Fibroblast of peridontal ligament (primary cell): Measurements from ENCODE around the gene EOMES.
A peak's percentile ranks its signal among the peaks of the same experiment; 100 is the strongest.

ENCODE experiments used
- DNase-seq: peaks from one replicate; pipeline ENCODE4 v3.0.0-alpha.2; 2010; ENCODE audit errors: extremely low read depth

Gene EOMES

DNA sequence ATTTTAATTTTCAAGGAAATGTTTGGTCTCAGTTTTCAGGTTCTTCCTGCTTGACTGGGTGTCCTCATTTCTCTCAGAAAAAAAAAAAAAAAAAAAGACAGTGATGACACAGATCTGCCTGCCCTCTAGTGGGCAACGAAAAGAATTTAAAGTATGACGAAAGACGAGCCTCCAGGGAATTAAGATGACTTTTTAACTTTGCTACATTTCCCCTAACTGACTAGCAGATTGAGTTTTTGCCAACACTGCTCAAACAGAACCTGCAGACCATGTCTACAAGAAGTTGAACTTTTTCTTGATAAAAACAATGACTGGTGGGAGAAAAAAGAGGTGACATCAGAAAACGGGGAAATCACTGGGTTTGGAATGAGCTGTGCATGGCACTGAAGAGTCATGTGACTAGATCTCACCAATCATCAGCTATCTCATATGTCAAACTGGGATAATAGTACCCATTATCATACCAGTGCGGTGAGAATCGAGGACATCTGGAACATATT, 40.8 kb downstream of the EOMES start:
- peak; percentile 95 for DNase-seq

DNA sequence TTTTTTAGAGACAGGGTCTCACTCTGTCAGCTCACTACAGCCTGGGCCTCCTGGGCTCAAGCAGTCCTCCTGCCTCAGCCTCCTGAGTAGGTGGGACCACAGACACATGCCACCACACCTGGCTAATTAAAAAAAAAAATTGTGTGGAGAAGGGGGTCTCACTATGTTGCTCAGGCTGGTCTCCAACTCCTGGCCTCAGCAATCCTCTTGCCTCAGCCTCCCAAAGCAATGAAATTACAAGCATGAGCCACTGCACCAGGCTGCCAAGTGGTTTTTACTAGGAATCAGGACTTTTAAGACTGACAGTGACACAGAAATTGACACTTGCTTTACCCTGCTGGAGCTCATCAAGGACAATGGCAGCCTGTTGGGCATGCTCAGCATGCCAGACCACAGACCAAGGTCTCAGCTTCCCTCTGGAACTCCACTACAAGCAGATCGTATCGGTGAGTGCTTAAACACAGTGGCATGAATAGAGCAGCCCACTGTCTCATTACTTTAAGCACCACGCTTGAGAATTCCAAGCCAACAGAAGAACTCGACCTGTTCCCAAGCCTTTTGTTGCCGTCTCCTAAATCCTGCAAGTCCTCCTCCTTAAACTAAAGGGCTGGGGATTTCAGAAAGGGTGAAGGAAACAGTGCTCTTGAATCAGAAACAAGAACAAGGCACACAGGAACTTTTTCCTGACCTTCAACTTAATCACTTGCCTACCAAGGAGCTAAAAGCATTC, 41.4 kb downstream of the EOMES start:
- no peak for DNase-seq

DNA sequence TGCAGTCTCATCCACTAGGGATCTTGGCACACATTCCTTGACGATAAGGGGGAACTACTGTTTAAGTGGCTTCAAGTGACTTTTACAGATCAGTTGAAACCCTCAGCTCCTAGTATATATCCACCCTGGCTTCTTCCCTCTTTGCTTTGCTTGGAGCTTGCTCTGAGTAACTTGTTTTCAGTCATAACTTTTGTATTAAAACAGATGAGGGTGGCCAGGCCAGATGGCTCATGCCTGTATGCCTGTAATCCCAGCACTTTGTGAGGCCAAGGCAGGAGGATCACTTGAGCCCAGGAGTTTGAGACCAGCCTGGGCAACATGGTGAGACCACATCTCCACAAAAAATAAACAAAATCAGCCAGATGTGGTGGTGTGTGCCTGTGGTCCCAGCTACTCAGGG, 42.4 kb downstream of the EOMES start:
- peak; percentile 65 for DNase-seq

DNA sequence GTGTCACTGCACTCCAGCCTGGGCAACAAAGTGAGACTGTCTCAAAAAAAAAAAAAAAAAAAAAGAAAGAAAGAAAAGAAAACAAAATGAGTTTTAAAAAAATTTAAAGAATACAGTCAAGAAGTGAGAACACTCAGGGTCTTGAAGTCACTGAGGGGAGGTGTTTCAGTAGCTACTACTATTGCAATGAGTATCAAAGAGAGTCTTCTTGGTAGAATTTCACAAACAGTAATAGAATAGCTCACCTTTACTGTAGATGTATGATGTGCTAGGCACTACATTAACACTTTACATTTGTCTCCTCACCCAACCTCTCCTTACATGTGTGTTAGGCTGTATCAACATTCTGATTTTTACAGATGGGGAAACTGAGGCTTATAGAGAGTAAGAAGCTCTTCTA, 43.9 kb downstream of the EOMES start:
- no peak for DNase-seq

DNA sequence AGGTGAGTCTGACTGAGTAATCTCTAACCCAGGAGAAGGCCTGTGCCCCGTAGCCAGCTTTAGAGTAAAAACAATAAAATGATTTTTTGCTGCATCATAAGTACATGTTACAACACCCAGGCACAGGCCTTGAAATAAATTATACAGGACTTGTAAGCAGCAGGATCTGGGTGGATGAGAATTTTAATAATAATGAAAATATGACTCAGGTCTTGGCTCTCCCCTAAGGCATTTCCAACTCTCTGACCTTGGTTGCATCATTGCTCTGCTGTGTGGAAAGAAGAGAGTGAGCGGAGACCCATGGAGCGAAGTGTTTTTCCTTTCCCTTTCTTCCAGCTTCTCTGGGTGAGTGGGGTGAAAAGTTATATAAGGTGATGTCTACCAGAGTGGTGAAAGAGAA, 44.6 kb downstream of the EOMES start:
- peak; percentile 99 for DNase-seq

DNA sequence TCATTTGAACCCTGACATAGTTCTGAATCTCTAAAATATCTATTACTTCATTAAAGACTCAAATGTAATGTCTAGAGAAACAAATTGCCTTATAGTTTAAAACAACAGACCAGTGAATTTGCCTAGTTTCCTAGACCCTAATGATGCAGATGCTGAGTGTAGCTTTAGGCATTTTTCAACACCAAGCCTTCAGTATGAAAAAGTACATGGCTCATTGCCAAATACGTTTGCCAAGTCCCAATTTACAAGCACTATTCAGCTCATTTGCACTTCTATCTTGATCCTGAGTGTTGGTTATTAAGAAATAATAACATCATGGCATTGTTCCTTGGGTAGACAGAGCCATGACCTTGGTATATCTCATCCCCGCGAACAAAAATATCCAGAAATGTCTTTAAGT, 46.8 kb downstream of the EOMES start:
- DNase-seq: peak; percentile 68

DNA sequence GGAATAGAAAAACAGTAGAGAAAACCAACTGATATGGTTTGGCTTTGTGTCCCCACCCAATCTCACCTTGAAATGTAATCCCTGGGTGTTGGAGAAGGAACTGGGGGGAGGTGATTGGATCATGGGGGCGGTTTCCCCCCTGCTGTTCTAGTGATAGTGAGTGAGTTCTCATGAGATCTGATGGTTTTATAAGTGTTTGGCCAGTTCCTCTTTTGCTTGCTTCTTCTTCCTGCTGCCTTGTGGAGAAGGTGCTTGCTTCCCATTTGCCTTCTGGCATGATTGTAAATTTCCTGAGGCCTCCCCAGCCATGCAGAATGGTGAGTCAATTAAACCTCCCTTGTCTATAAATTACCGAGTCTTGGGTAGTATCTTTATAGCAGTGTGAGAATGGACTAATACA, 48.4 kb downstream of the EOMES start:
- no peak for DNase-seq

DNA sequence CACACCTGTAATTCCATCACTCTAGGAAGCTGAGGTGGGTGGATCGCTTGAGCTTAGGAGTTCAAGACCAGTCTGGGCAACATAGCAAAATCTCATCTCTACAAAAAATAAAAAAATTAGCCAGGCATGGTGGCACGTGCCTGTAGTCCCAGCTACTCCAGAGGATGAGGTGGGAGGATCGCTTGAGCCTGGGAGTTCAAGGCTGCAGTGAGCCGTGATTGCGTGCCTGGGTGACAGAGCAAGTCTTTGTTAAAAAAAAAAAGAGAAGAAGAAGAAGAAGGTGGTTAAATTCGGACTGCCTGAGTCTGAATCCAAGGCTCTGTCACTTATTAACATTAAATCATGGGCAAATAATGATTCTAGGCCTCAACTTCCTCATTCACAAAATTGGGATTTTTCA, 51.0 kb downstream of the EOMES start:
- DNase-seq: no peak

DNA sequence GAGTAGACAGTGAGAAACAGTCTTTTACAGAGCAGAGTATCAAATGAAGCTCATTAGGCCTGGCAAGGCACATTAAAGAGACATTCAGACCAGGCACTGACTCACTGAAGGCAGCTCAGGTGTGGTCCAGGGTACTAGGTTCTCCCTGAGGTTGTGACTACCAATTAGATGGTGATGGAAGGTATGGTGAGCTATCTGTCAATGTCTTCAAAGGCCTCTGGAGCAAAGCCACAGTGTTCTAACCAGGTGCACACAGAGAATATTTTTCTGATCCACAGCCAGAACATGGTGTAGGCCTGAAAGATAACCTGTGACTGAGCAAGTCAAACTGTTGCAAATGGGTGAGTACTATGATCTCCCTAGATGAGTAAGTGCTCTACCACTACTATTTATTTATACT, 51.5 kb downstream of the EOMES start:
- DNase-seq: no peak

DNA sequence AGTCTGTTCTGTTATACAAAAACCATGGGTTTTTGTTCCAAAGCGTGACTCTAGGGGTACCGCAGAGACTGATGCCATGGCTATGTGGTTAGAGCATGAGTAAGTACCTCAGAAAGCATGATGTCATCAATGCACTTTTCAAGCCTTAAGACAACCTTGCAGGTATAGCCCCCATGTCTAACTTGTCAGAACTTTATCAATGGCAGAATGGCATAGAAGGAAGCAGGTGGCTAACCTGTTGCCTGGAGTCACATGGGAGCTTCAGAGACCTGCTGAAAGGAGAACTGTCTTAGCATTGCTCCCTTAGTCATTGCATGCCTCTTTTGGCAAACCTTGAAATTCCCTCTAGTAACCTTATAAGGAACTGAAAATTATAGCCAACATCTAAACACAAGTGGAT, 52.5 kb downstream of the EOMES start:
- DNase-seq: no peak

DNA sequence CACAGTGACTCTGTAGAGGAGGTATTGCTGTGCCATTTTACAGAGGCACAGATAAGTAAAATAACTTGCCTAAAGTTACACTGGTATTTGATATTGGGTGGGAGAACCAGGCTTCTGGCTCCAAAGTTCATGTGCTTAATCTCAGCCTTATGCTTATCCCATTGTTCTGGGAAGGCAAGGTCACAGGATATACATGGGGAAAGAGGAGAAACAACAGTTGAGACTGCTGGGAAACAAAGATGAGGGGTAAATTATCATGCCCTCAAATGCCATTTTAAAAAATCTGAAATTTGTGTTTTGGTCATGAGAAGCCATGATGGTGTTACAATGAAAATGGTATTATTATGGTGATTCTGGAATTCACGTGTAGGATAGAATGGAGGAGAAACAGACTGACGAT, 54.4 kb downstream of the EOMES start:
- no peak for DNase-seq

DNA sequence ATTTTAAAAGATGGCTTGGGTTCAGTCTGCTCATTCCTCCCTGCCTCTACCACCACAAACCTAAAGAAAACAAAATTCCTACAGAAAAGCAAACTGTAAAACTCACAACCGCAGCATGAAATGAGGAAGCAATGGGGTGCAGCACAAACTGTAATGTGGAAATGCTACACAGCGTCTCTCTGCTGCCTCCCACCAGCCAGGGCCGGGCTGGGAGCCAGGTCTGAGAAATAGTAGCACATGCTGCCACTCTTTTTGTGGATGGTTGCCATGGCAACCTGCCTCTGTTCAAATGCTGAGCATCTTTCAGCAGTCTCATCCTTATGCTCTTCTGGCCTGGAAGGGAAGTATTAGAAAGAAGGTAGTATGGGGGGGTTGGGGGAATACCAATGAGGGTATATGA, 55.4 kb downstream of the EOMES start:
- DNase-seq: peak; percentile 91

DNA sequence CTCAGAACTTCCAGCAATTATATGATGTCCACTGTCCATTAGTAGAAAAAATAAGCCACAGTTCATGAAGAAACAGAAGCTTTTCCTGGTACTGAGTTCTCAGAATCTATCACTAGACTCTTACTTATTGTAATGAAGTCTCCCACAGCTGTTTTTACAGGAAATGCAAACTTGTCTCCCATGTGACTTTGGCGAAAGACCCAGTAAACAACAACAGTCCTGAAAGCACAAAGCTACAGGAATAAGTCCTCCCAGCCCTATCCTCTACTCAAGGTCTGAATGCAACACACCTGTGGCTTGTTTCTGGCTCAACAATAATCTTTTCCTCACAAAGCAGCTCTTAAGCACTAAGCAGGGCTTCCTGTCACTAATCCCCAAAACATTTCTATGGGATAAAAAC, 55.9 kb downstream of the EOMES start:
- no peak for DNase-seq
